HG02763 (cell line): ENCODE measurements around the gene TTC28.
"Not testable (repeated sequence)": the region's sequence is repeated elsewhere in the genome, so short reads cannot be mapped to it uniquely, and the experiment has no call there.

ENCODE experiments used
- ATAC-seq: cut with Tn5 transposase; IDR thresholded peaks from one replicate; pipeline ENCODE4 v1.9.1; 2021; ENCODE audit warnings: mild to moderate bottlenecking, moderate library complexity; ENCODE audit not compliant: unreplicated experiment

TTC28 gene

GRCh38 chr22:28560743-28561101 is 118.9 kb downstream of the TTC28 start:
- ATAC-seq: not testable (repeated sequence)

GRCh38 chr22:28560046-28560742 is 119.4 kb downstream of the TTC28 start:
- ATAC-seq: no peak

GRCh38 chr22:28557184-28557583 is 122.5 kb downstream of the TTC28 start:
- ATAC-seq: no peak

- ATAC-seq: not testable (repeated sequence)
These were observed 126.4 kb downstream of the TTC28 start for GRCh38 chr22:28553108-28553866.

GRCh38 chr22:28548406-28548805 is 131.2 kb downstream of the TTC28 start:
- no peak for ATAC-seq

GRCh38 chr22:28547132-28547842 is 132.4 kb downstream of the TTC28 start:
- no peak for ATAC-seq

GRCh38 chr22:28544431-28544868 is 135.2 kb downstream of the TTC28 start:
- no peak for ATAC-seq

- no peak for ATAC-seq
These were observed 136.5 kb downstream of the TTC28 start for GRCh38 chr22:28542980-28543621.

- no peak for ATAC-seq
These were observed 138.5 kb downstream of the TTC28 start for GRCh38 chr22:28541137-28541536.

GRCh38 chr22:28538922-28539321 is 140.7 kb downstream of the TTC28 start:
- ATAC-seq: no peak

GRCh38 chr22:28530565-28530964 is 149.1 kb downstream of the TTC28 start:
- not testable (repeated sequence) for ATAC-seq

- not testable (repeated sequence) for ATAC-seq
These were observed 150.5 kb downstream of the TTC28 start for GRCh38 chr22:28529144-28529543.

GRCh38 chr22:28521451-28521850 is 158.2 kb downstream of the TTC28 start:
- ATAC-seq: no peak

GRCh38 chr22:28514321-28514821 is 165.3 kb downstream of the TTC28 start:
- no peak for ATAC-seq

- not testable (repeated sequence) for ATAC-seq
These were observed 167.3 kb downstream of the TTC28 start for GRCh38 chr22:28512387-28512786.

- ATAC-seq: no peak
These were observed 171.7 kb downstream of the TTC28 start for GRCh38 chr22:28507896-28508295.

GRCh38 chr22:28506150-28506535 is 173.5 kb downstream of the TTC28 start:
- ATAC-seq: no peak

- ATAC-seq: no peak
These were observed 174.1 kb downstream of the TTC28 start for GRCh38 chr22:28505416-28506149.

GRCh38 chr22:28500006-28500405 is 179.6 kb downstream of the TTC28 start:
- ATAC-seq: no peak

- no peak for ATAC-seq
These were observed 181.6 kb downstream of the TTC28 start for GRCh38 chr22:28498044-28498443.
